Immature natural killer cell (primary cell): ENCODE results near the gene ETV3. TPM values are rescaled to one million over a fixed set of nuclear protein-coding genes. Genes with fewer than 3 reads are reported as not detected.

Experiments used
- DNase-seq, 3 donors: peaks; one replicate each; pipeline ENCODE4 v3.0.0; 2022; ENCODE audit warnings: mixed read lengths in 1 of 3
- H3K27ac Mint-ChIP-seq, 6 donors: one replicate each; pipeline ENCODE4 v1.8.0; 2020; ENCODE audit warnings: mixed read lengths in 6 of 6, mild to moderate bottlenecking in 5 of 6, inconsistent platforms in 4 of 6, moderate library complexity in 3 of 6
- H3K27me3 Mint-ChIP-seq, 3 donors: one replicate each; pipeline ENCODE4 v1.8.0; 2020 to 2021; ENCODE audit warnings: low read depth in 3 of 3, mild to moderate bottlenecking in 3 of 3, mixed read lengths in 3 of 3, moderate library complexity in 3 of 3, inconsistent platforms in 1 of 3
- H3K36me3 Mint-ChIP-seq, 3 donors: one replicate each; pipeline ENCODE4 v1.8.0; 2020; ENCODE audit warnings: mixed read lengths in 3 of 3, inconsistent platforms in 2 of 3, mild to moderate bottlenecking in 2 of 3
- H3K4me1 Mint-ChIP-seq, 2 donors: one replicate each; pipeline ENCODE4 v1.8.0; 2020; ENCODE audit warnings: inconsistent platforms in 2 of 2, mild to moderate bottlenecking in 2 of 2, mixed read lengths in 2 of 2, moderate library complexity in 1 of 2
- H3K4me3 Mint-ChIP-seq, 5 donors: one replicate each; pipeline ENCODE4 v1.8.0; 2020; ENCODE audit warnings: mild to moderate bottlenecking in 5 of 5, mixed read lengths in 5 of 5, inconsistent platforms in 3 of 5, moderate library complexity in 3 of 5
- H3K9me3 Mint-ChIP-seq, 6 donors: one replicate each; pipeline ENCODE4 v1.8.0; 2020; ENCODE audit warnings: mild to moderate bottlenecking in 6 of 6, mixed read lengths in 6 of 6, inconsistent platforms in 4 of 6, moderate library complexity in 3 of 6
- polyA plus RNA-seq, 3 donors: library from polyadenylated mRNA; unstranded; fragments of 300-500 nt; fragmentation: Illumina TruSeq; gene quantifications; one replicate each; pipeline ENCODE4 v1.2.3, GENCODE V29; 2021

The ETV3 gene
- polyA plus RNA-seq, 3 donors from 2014 or later: 6.6 to 22.0 (median 20.5) TPM

DNA sequence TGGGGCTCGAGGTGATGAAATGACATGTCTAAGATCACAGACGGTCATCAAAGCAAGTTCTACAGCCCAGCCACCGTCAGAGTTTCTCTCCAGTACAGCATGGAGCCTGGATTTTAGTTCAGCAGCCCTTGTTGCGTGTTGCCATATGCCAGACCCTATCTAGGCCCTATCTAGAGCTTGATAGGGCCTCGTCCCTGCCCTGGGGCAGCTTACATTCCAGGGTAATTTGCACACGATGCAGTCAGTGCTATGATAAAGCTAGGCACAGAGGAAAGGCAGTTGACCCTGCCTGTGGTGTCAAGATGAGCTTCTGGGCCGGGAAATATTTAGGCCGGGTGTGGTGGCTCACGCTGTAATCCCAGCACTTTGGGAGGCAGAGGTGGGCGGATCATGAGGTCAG lies 57.5 kb downstream of the ETV3 start:
- no peak overlapping the region for H3K4me3 Mint-ChIP-seq
- H3K9me3 Mint-ChIP-seq: no peaks in the 10 kb centered on the region
- no peaks in the 10 kb centered on the region for H3K4me1 Mint-ChIP-seq
- no peak overlapping the region for H3K27ac Mint-ChIP-seq
- DNase-seq: no peak
- H3K36me3 Mint-ChIP-seq: no peaks in the 10 kb centered on the region
- H3K27me3 Mint-ChIP-seq: peaks cover 2 to 9% (median 8%) of the 10 kb centered on the region in 3 donors

DNA sequence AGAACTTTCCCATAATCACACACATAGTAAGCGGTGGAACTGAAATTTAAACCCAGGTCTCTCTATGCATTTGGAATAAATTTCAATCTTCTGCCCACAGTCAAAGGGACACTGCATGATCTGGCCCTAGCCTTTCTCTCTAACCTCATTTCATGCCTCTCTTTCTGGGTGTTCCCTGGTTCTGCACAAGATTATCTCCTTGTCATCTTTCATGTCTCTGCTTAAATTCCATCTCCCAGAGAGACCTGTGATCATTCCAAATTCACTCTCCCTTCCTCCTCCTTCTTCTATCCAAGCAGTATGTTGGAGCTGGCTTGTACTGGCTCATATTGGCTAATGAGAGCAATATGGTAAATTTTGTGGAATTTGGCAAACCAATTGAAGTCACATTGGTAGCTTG lies 60.8 kb downstream of the ETV3 start:
- no peak overlapping the region for H3K4me3 Mint-ChIP-seq
- no peaks in the 10 kb centered on the region for H3K36me3 Mint-ChIP-seq
- H3K27me3 Mint-ChIP-seq: peaks cover 8 to 11% (median 8%) of the 10 kb centered on the region in 3 donors
- peaks cover 4 to 5% of the 10 kb centered on the region in 2 donors for H3K4me1 Mint-ChIP-seq
- DNase-seq: no peak
- no peak overlapping the region for H3K27ac Mint-ChIP-seq
- no peaks in the 10 kb centered on the region for H3K9me3 Mint-ChIP-seq

GRCh38 chr1:157073944-157074685 lies 64.1 kb downstream of the ETV3 start:
- peak in 1 of 3 donors; percentile 7 for DNase-seq

More at GRCh38 chr1:157073944-157074685, 64.1 kb downstream of the ETV3 start:
- Mint-ChIP-seq H3K9me3 (no peaks in the 10 kb centered on the region), H3K27me3 (peaks cover 6 to 11% (median 8%) of the 10 kb centered on the region in 3 donors), H3K27ac (no peak overlapping the region), H3K36me3 (no peaks in the 10 kb centered on the region), H3K4me1 (peaks cover 4 to 5% of the 10 kb centered on the region in 2 donors), H3K4me3 (peak overlapping the region in 1 of 5 donors; percentile 24)

Other genes with a start within 250 kb of the ETV3 start
- gene PEAR1, start 244.7 kb downstream of the ETV3 start, polyA plus RNA-seq: under 1 TPM in 1 of 3 donors, not detected in 2; 0.28 TPM
- not detected for gene LRRC71, start 217.8 kb downstream of the ETV3 start, polyA plus RNA-seq
- under 1 TPM; 0.08 to 0.86 (median 0.22) TPM for gene ARHGEF11, start 92.7 kb downstream of the ETV3 start, polyA plus RNA-seq
- gene ETV3L, start 38.6 kb downstream of the ETV3 start, polyA plus RNA-seq: not detected